ENCODE results near the gene HEATR1.

- TF ChIP-seq HOXD13 (CRISPR knock-in tag; IDR thresholded peaks at IDR 0.05; ENCODE audit: borderline replicate concordance) (no peak), TSHZ1 (tag by site-specific recombination; IDR thresholded peaks at IDR 0.05; ENCODE audit: borderline replicate concordance) (no peak), ELK4 (IDR thresholded peaks at IDR 0.05; ENCODE audit: borderline replicate concordance, low read depth, low read length) (no peak), SALL2 (tag by site-specific recombination; IDR thresholded peaks at IDR 0.05; ENCODE audit: borderline replicate concordance) (no peak), CTCF (tag by site-specific recombination; IDR thresholded peaks at IDR 0.05) (no peak), OSR2 (tag by site-specific recombination; IDR thresholded peaks at IDR 0.05) (no peak), ZNF18 (tag by site-specific recombination; IDR thresholded peaks at IDR 0.05) (no peak), ZNF274 (IDR thresholded peaks at IDR 0.05; ENCODE audit: low read length) (no peak), ZNF274 (tag by site-specific recombination; IDR thresholded peaks at IDR 0.05; ENCODE audit: borderline replicate concordance) (no peak), ZNF585B (tag by site-specific recombination; IDR thresholded peaks at IDR 0.05) (no peak), REST (tag by site-specific recombination; IDR thresholded peaks at IDR 0.05) (no peak)
These were observed 63.4 kb downstream of the HEATR1 start for GRCh38 chr1:236540813-236541465.

All from HEK293 (cell line).